Mucosa of stomach (tissue), 1 donor: ENCODE measurements around the gene QRFP.

Source experiments
- H3K27me3 ChIP-seq: one replicate; pipeline ENCODE4 v1.7.0; 2013; ENCODE audit warnings: mild to moderate bottlenecking, low read length; ENCODE audit not compliant: control insufficient read depth, insufficient read depth
- H3K36me3 ChIP-seq: one replicate; pipeline ENCODE4 v1.7.0; 2013; ENCODE audit warnings: low read length; ENCODE audit not compliant: control insufficient read depth, insufficient read depth
- H3K4me1 ChIP-seq: one replicate; pipeline ENCODE4 v1.7.0; 2013; ENCODE audit warnings: mild to moderate bottlenecking, low read length; ENCODE audit not compliant: control insufficient read depth, insufficient read depth
- H3K4me3 ChIP-seq: one replicate; pipeline ENCODE4 v1.7.0; 2013; ENCODE audit warnings: low read length
- H3K9ac ChIP-seq: one replicate; pipeline ENCODE4 v1.7.0; 2013; ENCODE audit warnings: mild to moderate bottlenecking, low read length, moderate library complexity
- H3K9me3 ChIP-seq: one replicate; pipeline ENCODE4 v1.7.0; 2013; ENCODE audit warnings: mild to moderate bottlenecking, low read length, moderate library complexity; ENCODE audit not compliant: control insufficient read depth
- donor health status: Pancreatic carcinoma.

QRFP gene

GRCh38 chr9:130903194-130904069 lies 6.8 kb upstream of the QRFP start:
- Histone ChIP-seq H3K27me3 (peaks cover 27% of the 10 kb centered on the region), H3K4me1 (peaks cover 1% of the 10 kb centered on the region), H3K9ac (no peak overlapping the region), H3K9me3 (no peaks in the 10 kb centered on the region), H3K36me3 (no peaks in the 10 kb centered on the region), H3K4me3 (no peak overlapping the region)

GRCh38 chr9:130902204-130903185 lies 5.9 kb upstream of the QRFP start:
- H3K27me3 ChIP-seq = peaks cover 31% of the 10 kb centered on the region
- H3K36me3 ChIP-seq = no peaks in the 10 kb centered on the region
- H3K9me3 ChIP-seq = no peaks in the 10 kb centered on the region
- no peak overlapping the region for H3K4me3 ChIP-seq
- H3K9ac ChIP-seq = no peak overlapping the region
- peaks cover 4% of the 10 kb centered on the region for H3K4me1 ChIP-seq

DNA sequence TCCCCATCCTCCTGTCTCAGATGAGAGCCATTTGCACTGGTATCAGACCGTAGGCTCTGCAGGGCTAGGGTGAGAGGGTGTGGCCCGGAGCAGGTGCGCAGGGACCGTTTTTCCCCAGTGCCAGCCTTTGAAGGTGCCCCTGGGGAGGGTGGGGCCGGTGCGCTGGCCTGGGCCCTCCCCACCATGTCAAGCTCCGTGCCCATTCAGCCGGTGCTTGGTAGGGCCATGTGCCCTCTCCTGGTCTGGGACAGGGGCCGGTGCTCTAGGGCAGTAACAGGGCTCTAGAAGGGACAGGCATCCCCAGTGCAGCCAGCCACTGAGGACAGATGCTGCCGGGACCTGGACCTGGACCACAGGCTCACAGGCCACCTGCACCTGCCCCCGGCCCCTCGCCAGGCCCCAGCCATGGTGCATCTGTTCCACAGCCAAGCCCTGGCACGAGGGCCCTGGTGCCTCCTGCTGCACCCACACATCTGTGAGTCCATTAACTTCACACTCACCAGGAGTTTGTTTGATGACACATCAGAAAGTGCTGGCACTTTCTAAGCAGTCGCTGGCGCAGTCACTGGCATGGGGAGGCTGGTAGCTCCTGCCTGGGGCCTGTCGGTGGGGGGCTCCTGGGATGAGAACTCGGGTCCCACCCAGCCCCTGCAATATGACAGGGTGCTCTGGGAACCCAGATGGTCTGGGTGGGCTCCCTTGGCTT lies 5.0 kb upstream of the QRFP start:
- peaks cover 31% of the 10 kb centered on the region for H3K27me3 ChIP-seq
- H3K36me3 ChIP-seq = no peaks in the 10 kb centered on the region
- no peak overlapping the region for H3K9ac ChIP-seq
- H3K4me1 ChIP-seq = peaks cover 4% of the 10 kb centered on the region
- no peak overlapping the region for H3K4me3 ChIP-seq
- no peaks in the 10 kb centered on the region for H3K9me3 ChIP-seq

- no peaks in the 10 kb centered on the region for H3K36me3 ChIP-seq
- peaks cover 4% of the 10 kb centered on the region for H3K4me1 ChIP-seq
- H3K27me3 ChIP-seq = peaks cover 31% of the 10 kb centered on the region
- H3K9me3 ChIP-seq = no peaks in the 10 kb centered on the region
- H3K9ac ChIP-seq = no peak overlapping the region
- H3K4me3 ChIP-seq = no peak overlapping the region
Observed at GRCh38 chr9:130900701-130901497, 4.3 kb upstream of the QRFP start.

GRCh38 chr9:130899051-130899748 lies 2.6 kb upstream of the QRFP start:
- Histone ChIP-seq H3K36me3 (no peaks in the 10 kb centered on the region), H3K9ac (no peak overlapping the region), H3K27me3 (peaks cover 33% of the 10 kb centered on the region), H3K4me3 (no peak overlapping the region), H3K9me3 (no peaks in the 10 kb centered on the region), H3K4me1 (peaks cover 17% of the 10 kb centered on the region)

- H3K27me3 ChIP-seq = peaks cover 33% of the 10 kb centered on the region
- H3K9ac ChIP-seq = no peak overlapping the region
- H3K9me3 ChIP-seq = no peaks in the 10 kb centered on the region
- peaks cover 24% of the 10 kb centered on the region for H3K4me1 ChIP-seq
- no peaks in the 10 kb centered on the region for H3K36me3 ChIP-seq
- no peak overlapping the region for H3K4me3 ChIP-seq
Observed at GRCh38 chr9:130898552-130898852, 1.9 kb upstream of the QRFP start.

DNA sequence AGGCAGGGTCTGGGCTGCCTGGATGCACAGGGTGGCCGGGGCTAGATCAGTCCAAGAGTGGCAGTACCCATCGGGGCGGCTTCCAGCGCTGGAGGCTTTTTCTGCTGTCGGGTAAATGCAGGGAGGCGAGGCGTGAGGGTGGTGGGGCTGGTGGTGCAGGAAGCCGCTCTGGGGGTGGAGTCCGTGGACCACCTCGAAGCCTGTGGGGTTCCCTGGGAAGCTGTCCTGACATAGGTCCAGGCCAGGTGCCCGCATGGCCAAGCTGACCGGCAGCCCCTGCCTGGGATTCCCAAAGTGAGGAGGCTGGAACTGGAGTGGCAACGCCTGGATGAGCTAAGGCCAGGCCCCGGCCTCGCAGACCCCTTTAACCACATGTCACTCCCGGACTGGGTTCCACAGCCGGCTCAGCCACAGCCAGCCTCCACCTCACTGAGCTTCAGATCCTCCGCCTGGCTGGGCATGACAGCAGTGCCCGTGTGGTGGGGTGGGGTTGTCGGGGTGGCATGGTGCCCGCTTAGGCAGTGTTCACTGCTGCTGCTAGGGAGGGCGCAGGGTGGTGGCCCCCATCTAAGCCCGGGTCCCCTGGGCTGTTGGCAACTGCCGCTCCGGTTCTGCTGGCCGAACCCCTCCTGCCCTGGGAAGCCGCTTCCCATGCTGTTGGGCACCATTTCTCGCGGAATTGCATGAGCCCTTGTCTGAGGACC lies 1.4 kb upstream of the QRFP start:
- Histone ChIP-seq H3K4me1 (peaks cover 24% of the 10 kb centered on the region), H3K9ac (no peak overlapping the region), H3K27me3 (peaks cover 33% of the 10 kb centered on the region), H3K4me3 (no peak overlapping the region), H3K9me3 (no peaks in the 10 kb centered on the region), H3K36me3 (no peaks in the 10 kb centered on the region)

DNA sequence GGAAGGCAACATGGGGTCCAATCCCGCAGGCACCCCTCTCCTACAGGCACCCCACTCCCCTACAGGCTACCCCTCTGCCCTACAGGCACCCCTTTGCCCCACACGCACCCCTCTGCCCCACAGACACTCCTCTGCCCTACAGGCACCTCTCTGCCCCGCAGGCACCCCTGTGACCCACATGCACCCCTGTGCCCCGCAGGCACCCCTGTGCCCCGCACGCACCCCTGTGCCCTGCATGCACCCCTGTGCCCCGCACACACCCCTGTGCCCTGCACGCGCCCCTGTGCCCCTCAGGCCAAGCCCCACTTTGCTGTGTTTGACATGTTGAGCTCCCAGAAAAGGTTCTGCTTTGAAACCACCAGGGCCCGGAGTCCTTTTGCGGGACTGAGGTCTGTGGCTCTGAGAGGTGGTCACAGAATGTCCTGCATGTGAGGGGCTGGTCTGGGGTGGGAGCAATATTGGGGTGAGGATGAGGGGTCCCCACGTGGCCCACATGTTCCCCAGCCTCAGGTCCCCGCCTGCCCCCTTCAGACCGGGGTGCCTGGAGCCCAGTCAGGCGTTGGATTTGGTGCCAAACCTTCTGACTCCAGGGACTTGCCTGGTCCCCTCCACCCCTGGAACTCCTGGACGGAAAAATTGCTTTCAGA lies 616 bp upstream of the QRFP start:
- Histone ChIP-seq H3K36me3 (no peaks in the 10 kb centered on the region), H3K27me3 (peaks cover 28% of the 10 kb centered on the region), H3K4me1 (peaks cover 24% of the 10 kb centered on the region), H3K9ac (no peak overlapping the region), H3K4me3 (no peak overlapping the region), H3K9me3 (no peaks in the 10 kb centered on the region)

- H3K9me3 ChIP-seq = no peaks in the 10 kb centered on the region
Observed at GRCh38 chr9:130895481-130896232, 955 bp downstream of the QRFP start.

GRCh38 chr9:130895038-130895437 lies 1.6 kb downstream of the QRFP start:
- no peaks in the 10 kb centered on the region for H3K9me3 ChIP-seq
- no peak overlapping the region for H3K9ac ChIP-seq
- no peaks in the 10 kb centered on the region for H3K36me3 ChIP-seq
- peaks cover 19% of the 10 kb centered on the region for H3K27me3 ChIP-seq
- H3K4me3 ChIP-seq = no peak overlapping the region
- peaks cover 24% of the 10 kb centered on the region for H3K4me1 ChIP-seq

More at GRCh38 chr9:130895481-130896232, 955 bp downstream of the QRFP start:
- H3K4me3 ChIP-seq = no peak overlapping the region
- H3K36me3 ChIP-seq = no peaks in the 10 kb centered on the region
- H3K9ac ChIP-seq = no peak overlapping the region
- H3K4me1 ChIP-seq = peaks cover 24% of the 10 kb centered on the region
- H3K27me3 ChIP-seq = peaks cover 23% of the 10 kb centered on the region
